TTC549 (cell line): ENCODE data around the gene HS3ST1.
"Not testable (repeated sequence)": the region's sequence is repeated elsewhere in the genome, so short reads cannot be mapped to it uniquely, and the experiment has no call there.

Experiments used
- FAIRE-seq: peaks from 2 replicates; lab custom pipeline; 2012; peaks lifted over from hg19 to GRCh38; lab: Jason Lieb, UNC

HS3ST1 gene

GRCh38 chr4:11399461-11399971, 29.2 kb downstream of the HS3ST1 start:
- FAIRE-seq: no peak

DNA sequence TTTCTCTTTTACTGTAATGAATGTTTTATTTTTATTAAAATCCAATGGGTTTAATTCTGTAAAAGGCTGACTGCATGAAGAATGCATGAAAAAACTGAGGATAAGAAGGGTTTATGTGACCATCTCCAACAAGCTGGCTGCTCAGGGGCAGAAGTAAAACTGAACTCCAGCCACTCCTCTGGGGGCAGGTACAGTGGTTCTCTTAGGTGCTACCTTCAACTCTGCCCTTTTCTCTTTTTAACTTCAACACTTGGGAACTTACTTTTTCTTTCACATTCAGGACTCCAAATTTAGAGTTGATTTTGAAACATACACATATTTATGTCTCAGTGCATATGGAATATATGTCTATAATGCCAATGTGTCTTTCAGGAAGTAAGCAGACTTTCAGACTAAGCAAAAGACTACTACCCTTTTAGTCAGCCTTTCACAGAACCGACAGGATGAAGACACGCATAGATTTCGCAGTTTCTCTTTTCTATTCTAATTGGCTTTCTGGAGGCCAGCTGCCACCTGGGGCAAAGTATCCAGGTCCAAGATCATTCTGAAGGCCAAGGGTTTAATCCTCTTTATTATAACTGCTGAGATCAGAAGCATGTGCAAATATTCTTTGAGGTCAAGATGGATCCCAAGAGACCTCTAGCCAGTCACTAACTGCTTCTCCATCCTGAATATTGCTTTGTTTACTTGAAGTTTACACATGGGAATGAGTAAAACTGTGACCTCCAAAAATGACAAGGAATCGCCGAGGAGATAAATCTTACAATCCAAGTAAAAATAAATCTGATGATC, 30.7 kb downstream of the HS3ST1 start:
- no peak for FAIRE-seq

GRCh38 chr4:11397146-11397545, 31.5 kb downstream of the HS3ST1 start:
- FAIRE-seq: no peak

- FAIRE-seq: no peak
Measured at GRCh38 chr4:11393551-11393950, 35.1 kb downstream of the HS3ST1 start.

GRCh38 chr4:11384072-11384471, 44.6 kb downstream of the HS3ST1 start:
- not testable (repeated sequence) for FAIRE-seq

DNA sequence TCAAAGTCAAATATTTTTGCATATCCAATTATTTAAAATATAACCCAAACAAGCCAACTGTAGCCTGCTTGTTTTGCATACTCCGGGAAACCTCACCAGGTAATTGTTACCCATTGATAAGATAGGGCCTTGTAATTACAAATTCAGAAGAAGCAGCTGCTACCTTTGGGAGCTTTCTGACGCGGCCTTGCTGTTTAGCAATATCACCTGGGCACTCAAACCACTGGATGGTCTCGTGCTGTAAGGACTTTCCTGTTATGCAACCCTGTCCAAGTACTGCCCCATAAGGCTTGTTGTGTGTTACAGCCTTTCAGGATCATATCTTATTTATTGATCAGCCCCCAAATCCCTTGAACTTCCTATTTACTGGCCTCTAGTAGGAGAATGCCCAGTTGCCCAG, 52.1 kb downstream of the HS3ST1 start:
- no peak for FAIRE-seq

- FAIRE-seq: no peak
Measured at GRCh38 chr4:11376146-11376545, 52.5 kb downstream of the HS3ST1 start.

DNA sequence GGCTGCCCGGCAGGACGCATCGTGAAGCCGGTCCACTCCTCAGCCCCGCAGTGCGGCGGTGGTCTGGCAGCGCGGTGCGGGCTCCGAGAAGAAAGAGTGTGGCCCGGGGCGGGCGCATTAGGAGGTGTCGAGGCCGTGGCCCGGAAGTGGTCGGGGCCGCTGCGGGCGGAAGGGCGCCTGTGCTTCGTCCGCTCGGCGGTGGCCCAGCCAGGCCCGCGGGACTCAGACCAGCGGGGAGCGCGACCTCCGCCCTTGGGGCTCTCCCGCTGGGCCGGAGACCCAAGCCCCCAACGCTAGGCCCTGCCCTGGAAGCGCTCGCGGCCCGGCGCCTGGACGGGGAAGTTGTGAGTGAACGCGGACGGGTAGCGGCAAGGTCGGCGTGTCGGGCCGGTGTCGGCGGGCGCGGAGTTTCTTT, 60.0 kb downstream of the HS3ST1 start:
- FAIRE-seq: no peak

DNA sequence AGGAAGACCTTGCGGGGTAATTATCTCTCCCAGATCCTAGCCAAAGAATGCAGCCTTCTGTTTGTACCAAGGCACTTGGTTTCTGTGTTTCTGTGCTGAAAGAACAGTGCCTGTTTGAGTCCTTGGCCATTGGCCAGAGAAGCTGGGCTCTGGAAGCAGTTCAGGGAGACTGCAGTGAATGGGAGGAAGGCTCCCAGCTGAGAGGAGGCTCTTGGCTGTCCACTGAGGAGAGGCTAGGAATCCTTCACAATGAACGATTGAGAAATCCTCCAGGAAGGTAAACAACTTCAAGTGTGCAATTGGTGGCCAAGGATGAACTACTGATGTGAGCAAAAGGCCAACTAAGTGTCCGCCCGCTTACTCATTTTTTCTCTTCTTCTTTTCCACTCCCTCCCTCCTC, 61.3 kb downstream of the HS3ST1 start:
- no peak for FAIRE-seq

- FAIRE-seq: no peak
Measured at GRCh38 chr4:11366859-11367258, 61.8 kb downstream of the HS3ST1 start.

DNA sequence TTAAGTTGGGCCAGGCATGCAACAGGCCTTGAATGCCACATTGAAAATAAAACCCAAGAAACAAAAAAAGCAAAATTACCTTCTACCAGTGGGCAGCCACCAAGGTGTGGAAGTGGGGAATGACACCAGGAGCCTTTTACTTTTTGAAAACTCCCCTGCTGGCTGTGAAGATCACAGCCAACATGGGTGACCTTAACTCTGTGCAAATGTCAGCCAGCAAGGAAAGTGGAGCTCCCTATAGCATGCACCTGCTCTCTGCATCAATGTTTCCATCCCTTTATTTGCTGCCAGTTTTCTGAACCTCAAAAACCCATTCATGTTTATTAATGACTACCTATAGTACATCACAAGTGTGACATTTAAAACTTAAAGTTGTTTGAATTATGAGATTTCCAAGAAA, 63.7 kb downstream of the HS3ST1 start:
- FAIRE-seq: no peak

DNA sequence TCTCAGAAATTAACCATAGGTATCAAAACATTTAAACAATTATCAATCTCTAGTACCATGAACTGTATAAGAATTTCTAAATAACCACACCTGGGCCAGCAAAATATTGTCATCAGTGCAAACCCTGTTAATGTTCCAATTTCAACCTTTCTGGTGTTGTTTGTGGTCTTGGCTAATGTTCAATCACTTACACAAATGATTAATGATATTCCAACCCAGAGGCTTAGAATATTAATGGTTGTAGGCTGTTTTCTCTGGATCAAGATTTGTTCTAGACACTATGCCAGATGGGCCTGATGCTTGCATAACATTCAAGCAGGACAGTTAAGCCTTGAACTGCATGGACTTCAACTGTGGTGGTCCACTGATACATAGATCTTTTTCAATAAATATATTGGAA, 69.1 kb downstream of the HS3ST1 start:
- FAIRE-seq: no peak

DNA sequence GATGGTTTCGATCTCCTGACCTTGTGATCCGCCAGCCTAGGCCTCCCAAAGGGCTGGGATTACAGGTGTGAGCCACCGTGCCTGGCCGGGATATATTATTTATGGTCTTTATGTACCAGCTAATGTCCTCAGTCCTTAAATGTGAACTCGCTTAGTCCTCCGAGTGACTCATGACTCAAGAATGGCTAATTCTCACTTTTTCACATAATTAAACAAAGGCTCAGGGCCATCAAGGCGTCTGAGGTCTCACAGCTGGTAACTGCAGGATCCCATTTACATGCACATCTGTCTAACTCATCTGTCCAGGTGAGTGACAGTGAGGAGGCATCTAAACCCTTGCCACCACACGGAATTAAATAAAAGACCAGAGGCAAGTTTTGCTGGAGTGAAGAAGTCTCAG, 73.5 kb downstream of the HS3ST1 start:
- no peak for FAIRE-seq

DNA sequence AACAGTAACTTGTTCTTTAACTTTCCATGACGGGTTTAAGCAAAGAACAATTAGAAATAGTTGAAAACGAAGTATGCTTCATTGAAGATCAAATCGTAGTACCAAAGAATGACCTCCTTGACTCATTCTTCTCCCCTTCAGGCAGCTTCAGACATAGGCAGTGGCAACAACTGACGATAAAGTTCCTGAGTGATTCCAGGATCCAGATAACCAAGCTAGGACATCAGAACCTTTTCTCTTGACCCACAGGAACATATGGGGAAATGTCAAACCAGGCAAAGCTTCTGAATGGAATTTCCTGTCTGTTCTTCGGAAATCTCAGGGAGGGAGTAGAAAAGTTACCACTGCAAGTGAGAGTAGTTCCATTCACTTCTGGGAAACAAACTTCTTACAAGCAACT, 74.2 kb downstream of the HS3ST1 start:
- FAIRE-seq: no peak

DNA sequence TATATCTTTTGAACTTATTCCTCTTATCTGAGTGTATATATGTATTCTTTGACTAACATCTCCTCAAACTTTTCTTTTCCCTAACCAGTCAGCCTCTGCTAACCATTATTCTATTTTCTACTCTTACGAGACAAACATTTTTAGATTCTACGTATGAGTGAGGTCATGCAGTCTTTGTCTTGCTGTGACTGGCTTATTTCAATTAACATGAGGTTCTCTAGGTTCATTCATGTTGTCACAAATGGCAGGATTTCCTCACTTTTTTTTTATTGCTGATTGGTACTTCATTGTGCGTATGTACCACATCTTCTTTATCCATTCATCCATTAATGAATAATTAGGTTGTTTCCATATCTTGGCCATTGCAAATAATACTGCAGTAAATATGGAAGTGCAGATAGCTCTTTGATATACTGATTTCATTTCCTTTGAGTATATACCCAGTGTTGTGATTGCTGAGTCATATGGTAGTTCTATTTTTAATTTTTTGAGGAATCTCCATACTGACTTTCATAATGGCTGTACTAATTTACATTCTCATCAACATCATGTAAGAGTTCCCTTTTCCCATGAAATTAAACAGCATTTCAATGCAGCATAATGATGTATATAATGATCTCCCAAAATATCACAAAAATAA, 80.1 kb downstream of the HS3ST1 start:
- no peak for FAIRE-seq

GRCh38 chr4:11344916-11345315, 83.8 kb downstream of the HS3ST1 start:
- FAIRE-seq: no peak

- FAIRE-seq: no peak
Measured at GRCh38 chr4:11343536-11343935, 85.2 kb downstream of the HS3ST1 start.
